Hippocampal formation (tissue), 2 donors: ENCODE measurements around the gene SYNPO2.
A peak's percentile ranks its signal among the peaks of the same experiment; 100 is the strongest.
"Not testable (repeated sequence)": the region's sequence is repeated elsewhere in the genome, so short reads cannot be mapped to it uniquely, and the experiment has no call there.

ENCODE experiments used
- DNase-seq, 2 donors: peaks; one replicate each; lab custom pipeline; 2025; lab: John Stamatoyannopoulos, UW

Gene SYNPO2

GRCh38 chr4:118972167-118972566 lies 83.5 kb downstream of the SYNPO2 start:
- DNase-seq = no peak

GRCh38 chr4:118973295-118973694 lies 84.6 kb downstream of the SYNPO2 start:
- no peak for DNase-seq

- no peak for DNase-seq
These were observed 86.1 kb downstream of the SYNPO2 start for GRCh38 chr4:118974758-118975157.

GRCh38 chr4:118975449-118976192 lies 87.0 kb downstream of the SYNPO2 start:
- DNase-seq = no peak

GRCh38 chr4:118976193-118976560 lies 87.5 kb downstream of the SYNPO2 start:
- not testable (repeated sequence) for DNase-seq

GRCh38 chr4:118977100-118977499 lies 88.4 kb downstream of the SYNPO2 start:
- DNase-seq = not testable (repeated sequence)

- DNase-seq = no peak
These were observed 91.1 kb downstream of the SYNPO2 start for GRCh38 chr4:118979712-118980111.

- DNase-seq = no peak
These were observed 92.7 kb downstream of the SYNPO2 start for GRCh38 chr4:118981171-118981838.

- DNase-seq = peak; percentile 43 to 72
These were observed 93.3 kb downstream of the SYNPO2 start for GRCh38 chr4:118981839-118982381.

GRCh38 chr4:118983293-118983692 lies 94.6 kb downstream of the SYNPO2 start:
- DNase-seq = no peak

GRCh38 chr4:118983831-118984230 lies 95.2 kb downstream of the SYNPO2 start:
- DNase-seq = no peak

GRCh38 chr4:118985170-118986000 lies 96.7 kb downstream of the SYNPO2 start:
- no peak for DNase-seq

- DNase-seq = no peak
These were observed 99.4 kb downstream of the SYNPO2 start for GRCh38 chr4:118987959-118988634.

- DNase-seq = no peak
These were observed 100.0 kb downstream of the SYNPO2 start for GRCh38 chr4:118988635-118988972.

GRCh38 chr4:118989098-118990080 lies 100.7 kb downstream of the SYNPO2 start:
- no peak for DNase-seq

GRCh38 chr4:118991686-118992085 lies 103.0 kb downstream of the SYNPO2 start:
- no peak for DNase-seq

GRCh38 chr4:118992149-118992548 lies 103.5 kb downstream of the SYNPO2 start:
- DNase-seq = no peak

- no peak for DNase-seq
These were observed 104.7 kb downstream of the SYNPO2 start for GRCh38 chr4:118993333-118993732.

- no peak for DNase-seq
These were observed 105.4 kb downstream of the SYNPO2 start for GRCh38 chr4:118994030-118994429.

GRCh38 chr4:118995693-118996391 lies 107.2 kb downstream of the SYNPO2 start:
- DNase-seq = no peak
